Ishikawa (cell line): ENCODE data around the gene ADCY5.

ENCODE experiments used
- CEBPB ChIP-seq: IDR thresholded peaks from 2 replicates; pipeline ENCODE4 v1.6.1; 2012
- ZBTB7A ChIP-seq: IDR thresholded peaks from 2 replicates; pipeline ENCODE4 v1.6.1; 2012; ENCODE audit warnings: low read depth
- TF ChIP-seq, protein P1 (sequence below): IDR thresholded peaks from 2 replicates; pipeline ENCODE4 v1.6.1; 2012
- TF ChIP-seq, protein P2 (sequence below): IDR thresholded peaks from 2 replicates; pipeline ENCODE4 v1.6.1; 2012; ENCODE audit warnings: low read depth, mild to moderate bottlenecking

DNA sequence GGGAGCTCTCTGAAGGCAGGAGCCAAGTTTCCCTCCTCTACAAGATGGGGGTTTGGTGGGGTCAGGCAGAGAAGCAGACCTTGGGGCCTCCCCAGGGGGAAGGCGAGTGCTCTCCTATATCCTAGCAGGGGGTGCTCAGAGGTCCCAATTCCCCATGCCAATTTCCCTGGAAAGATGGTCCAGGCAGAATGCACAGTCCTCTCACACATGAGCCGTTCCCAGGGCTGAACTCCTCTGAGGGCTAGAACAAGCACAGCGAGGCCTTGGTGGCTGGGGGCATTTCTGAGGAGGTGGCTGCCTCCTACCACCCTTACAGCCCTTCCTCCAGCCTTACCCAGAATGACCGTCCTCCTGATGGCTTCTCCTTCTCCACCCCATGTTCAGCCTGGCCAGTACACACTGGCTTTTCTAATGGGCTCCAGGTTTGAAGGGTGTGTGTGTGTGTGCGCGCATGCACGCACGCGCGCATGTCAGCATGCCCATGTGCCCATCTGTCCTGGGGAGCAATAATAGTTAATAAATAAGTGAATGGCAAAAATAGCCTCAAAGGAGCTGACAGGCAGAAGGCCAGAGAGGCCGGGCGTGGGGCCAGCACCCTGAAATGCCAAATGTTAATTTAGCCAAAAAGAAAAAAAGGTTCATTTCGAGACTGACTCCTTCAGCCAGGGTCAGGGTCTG, 24.4 kb downstream of the ADCY5 start:
- no peak for TF ChIP-seq ZBTB7A
- TF ChIP-seq, protein P1, sequence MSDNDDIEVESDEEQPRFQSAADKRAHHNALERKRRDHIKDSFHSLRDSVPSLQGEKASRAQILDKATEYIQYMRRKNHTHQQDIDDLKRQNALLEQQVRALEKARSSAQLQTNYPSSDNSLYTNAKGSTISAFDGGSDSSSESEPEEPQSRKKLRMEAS: no peak
- TF ChIP-seq, protein P2, sequence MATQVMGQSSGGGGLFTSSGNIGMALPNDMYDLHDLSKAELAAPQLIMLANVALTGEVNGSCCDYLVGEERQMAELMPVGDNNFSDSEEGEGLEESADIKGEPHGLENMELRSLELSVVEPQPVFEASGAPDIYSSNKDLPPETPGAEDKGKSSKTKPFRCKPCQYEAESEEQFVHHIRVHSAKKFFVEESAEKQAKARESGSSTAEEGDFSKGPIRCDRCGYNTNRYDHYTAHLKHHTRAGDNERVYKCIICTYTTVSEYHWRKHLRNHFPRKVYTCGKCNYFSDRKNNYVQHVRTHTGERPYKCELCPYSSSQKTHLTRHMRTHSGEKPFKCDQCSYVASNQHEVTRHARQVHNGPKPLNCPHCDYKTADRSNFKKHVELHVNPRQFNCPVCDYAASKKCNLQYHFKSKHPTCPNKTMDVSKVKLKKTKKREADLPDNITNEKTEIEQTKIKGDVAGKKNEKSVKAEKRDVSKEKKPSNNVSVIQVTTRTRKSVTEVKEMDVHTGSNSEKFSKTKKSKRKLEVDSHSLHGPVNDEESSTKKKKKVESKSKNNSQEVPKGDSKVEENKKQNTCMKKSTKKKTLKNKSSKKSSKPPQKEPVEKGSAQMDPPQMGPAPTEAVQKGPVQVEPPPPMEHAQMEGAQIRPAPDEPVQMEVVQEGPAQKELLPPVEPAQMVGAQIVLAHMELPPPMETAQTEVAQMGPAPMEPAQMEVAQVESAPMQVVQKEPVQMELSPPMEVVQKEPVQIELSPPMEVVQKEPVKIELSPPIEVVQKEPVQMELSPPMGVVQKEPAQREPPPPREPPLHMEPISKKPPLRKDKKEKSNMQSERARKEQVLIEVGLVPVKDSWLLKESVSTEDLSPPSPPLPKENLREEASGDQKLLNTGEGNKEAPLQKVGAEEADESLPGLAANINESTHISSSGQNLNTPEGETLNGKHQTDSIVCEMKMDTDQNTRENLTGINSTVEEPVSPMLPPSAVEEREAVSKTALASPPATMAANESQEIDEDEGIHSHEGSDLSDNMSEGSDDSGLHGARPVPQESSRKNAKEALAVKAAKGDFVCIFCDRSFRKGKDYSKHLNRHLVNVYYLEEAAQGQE: no peak
- TF ChIP-seq CEBPB: no peak
